Esophagus squamous epithelium (tissue), 5 donors: ENCODE data around the gene VPS50. TPM values are rescaled to one million over a fixed set of nuclear protein-coding genes. Genes with fewer than 3 reads are reported as not detected.

Source experiments
- DNase-seq: peaks from one replicate; lab custom pipeline; 2025; lab: John Stamatoyannopoulos, UW
- H3K27ac ChIP-seq, 4 donors: fragments of 200-600 bp; sonication (generic); one replicate each; pipeline ENCODE4 v1.5.1; 2016 to 2019; ENCODE audit warnings: mild to moderate bottlenecking in 1 of 4
- H3K27me3 ChIP-seq, 4 donors: fragments of 200-600 bp; sonication (generic); 1 replicate in 3 of 4; 2 replicates in 1 of 4; pipeline versions ENCODE4 v1.5.1 to v1.6.0; 2017 to 2021; ENCODE audit warnings: antibody characterized with exemption in 1 of 4
- H3K36me3 ChIP-seq, 3 donors: fragments of 200-600 bp; sonication (generic); one replicate each; pipeline ENCODE4 v1.5.1; 2016 to 2019
- H3K4me1 ChIP-seq, 3 donors: fragments of 200-600 bp; sonication (generic); one replicate each; pipeline ENCODE4 v1.5.1; 2017 to 2019
- H3K4me3 ChIP-seq, 4 donors: fragments of 200-600 bp; sonication (generic); 1 replicate in 3 of 4; 2 replicates in 1 of 4; pipeline ENCODE4 v1.5.1; 2016 to 2019; ENCODE audit warnings: mild to moderate bottlenecking in 2 of 4, moderate library complexity in 1 of 4
- H3K9me3 ChIP-seq, 3 donors: fragments of 200-600 bp; sonication (generic); one replicate each; pipeline ENCODE4 v1.5.1; 2016 to 2019
- CTCF ChIP-seq, 6 experiments: fragments of 450-650 bp in 4 of 6; fragments of 200-600 bp in 2 of 6; sonication (generic) in 2 of 6; IDR thresholded peaks; one replicate each; pipeline ENCODE4 v1.5.1; 2016 to 2019; ENCODE audit warnings: antibody characterized with exemption in 6 of 6, mild to moderate bottlenecking in 4 of 6, moderate library complexity in 4 of 6
- POLR2A ChIP-seq, 4 donors: fragments of 450-650 bp; IDR thresholded peaks; one replicate each; pipeline ENCODE4 v1.6.1; 2017; ENCODE audit warnings: antibody characterized with exemption in 4 of 4, mild to moderate bottlenecking in 4 of 4, moderate library complexity in 3 of 4
- WGBS, 2 donors: methylation state at CpG; one replicate each; pipeline ENCODE4 v1.1.5; 2018; 5-methylcytosine and 5-hydroxymethylcytosine counted together
- intact Hi-C: fragments of 100-400 bp; cut with DNase I; formaldehyde crosslinking; loops from one replicate; pipeline ENCODE4 v1.15.0; 2022
- total RNA-seq, 4 donors: library from RNA; depleted of rRNA; stranded (reverse); fragments of >200 nt; gene quantifications; one replicate each; pipeline ENCODE4 v1.1.0, GENCODE V29; 2016
- donor health status: DM: yes; HTN: yes; CAD: no.

The VPS50 gene
- total RNA-seq, 4 donors from 2014 or later, result 14.1 to 32.5 (median 28.1) TPM

DNA sequence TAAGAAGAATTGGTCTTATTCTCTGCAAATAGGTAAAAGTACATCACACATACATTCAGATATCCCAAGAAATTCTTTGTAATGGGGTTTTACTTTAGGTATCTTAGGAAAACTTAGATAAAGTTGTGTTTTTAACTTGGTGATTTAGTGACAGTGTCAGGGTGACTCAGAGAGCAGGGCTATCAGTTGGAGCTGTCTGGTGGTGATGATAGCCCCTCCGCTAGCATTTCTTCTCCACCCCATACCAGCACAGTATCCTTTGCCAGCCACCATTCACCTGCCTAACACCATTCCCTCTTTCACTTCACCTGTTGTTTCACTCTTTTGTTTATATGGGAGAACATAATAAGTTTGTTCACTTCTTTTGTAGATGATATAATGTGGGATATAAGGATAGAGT is 30.4 kb downstream of the VPS50 start:
- peaks cover 0 to 63% (median 0%) of the 10 kb centered on the region in 3 donors for H3K36me3 ChIP-seq
- H3K27me3 ChIP-seq, result no peaks in the 10 kb centered on the region
- 95 to 100% methylated on average over 1 of the region's 1 CpG for WGBS, 2 donors
- no peak overlapping the region for H3K27ac ChIP-seq
- no peaks in the 10 kb centered on the region for H3K4me1 ChIP-seq
- intact Hi-C loops, result no loop called here
- DNase-seq, result no peak
- H3K4me3 ChIP-seq, result no peak overlapping the region
- TF ChIP-seq POLR2A (IDR thresholded peaks at IDR 0.05) (no peak), CTCF (IDR thresholded peaks at IDR 0.05) (no peak)
- H3K9me3 ChIP-seq, result no peaks in the 10 kb centered on the region

- 72 to 81% methylated on average over 4 of the region's 4 CpGs for WGBS, 2 donors
- no peak overlapping the region for H3K27ac ChIP-seq
- H3K4me1 ChIP-seq, result no peaks in the 10 kb centered on the region
- H3K4me3 ChIP-seq, result no peak overlapping the region
- intact Hi-C loops, result no loop called here
- no peaks in the 10 kb centered on the region for H3K9me3 ChIP-seq
- DNase-seq, result no peak
- TF ChIP-seq CTCF (IDR thresholded peaks at IDR 0.05) (no peak), POLR2A (IDR thresholded peaks at IDR 0.05) (no peak)
- H3K36me3 ChIP-seq, result peaks cover 0 to 56% (median 0%) of the 10 kb centered on the region in 3 donors
- no peaks in the 10 kb centered on the region for H3K27me3 ChIP-seq
Observed at GRCh38 chr7:93265220-93265619, 33.1 kb downstream of the VPS50 start.

DNA sequence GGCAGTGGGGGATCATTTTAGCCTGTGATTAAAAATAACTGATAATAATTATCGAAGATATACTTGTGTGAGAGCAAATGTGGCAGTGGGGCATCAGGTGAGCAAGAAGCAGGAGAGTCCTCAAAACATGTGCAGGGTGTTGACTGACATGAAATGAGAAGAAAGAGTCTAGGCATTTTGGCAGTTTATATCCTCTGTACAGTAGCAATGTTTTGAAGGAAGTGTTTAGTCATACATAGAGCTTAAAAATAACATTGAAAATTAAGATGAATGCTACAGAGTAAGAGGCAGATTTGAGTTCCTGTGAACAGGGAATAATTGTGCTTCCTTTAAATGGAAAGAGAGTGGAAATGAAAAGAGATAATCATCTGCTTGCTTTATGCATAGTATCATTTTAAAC is 47.4 kb downstream of the VPS50 start:
- WGBS, 2 donors, result 86 to 90% methylated on average over 1 of the region's 1 CpG
- no peaks in the 10 kb centered on the region for H3K27me3 ChIP-seq
- no peak overlapping the region for H3K27ac ChIP-seq
- no peak for DNase-seq
- H3K4me1 ChIP-seq, result no peaks in the 10 kb centered on the region
- no peaks in the 10 kb centered on the region for H3K9me3 ChIP-seq
- H3K4me3 ChIP-seq, result no peak overlapping the region
- no peak for TF ChIP-seq POLR2A (IDR thresholded peaks at IDR 0.05)
- intact Hi-C loops, result no loop called here
- peaks cover 0 to 40% (median 0%) of the 10 kb centered on the region in 3 donors for H3K36me3 ChIP-seq

DNA sequence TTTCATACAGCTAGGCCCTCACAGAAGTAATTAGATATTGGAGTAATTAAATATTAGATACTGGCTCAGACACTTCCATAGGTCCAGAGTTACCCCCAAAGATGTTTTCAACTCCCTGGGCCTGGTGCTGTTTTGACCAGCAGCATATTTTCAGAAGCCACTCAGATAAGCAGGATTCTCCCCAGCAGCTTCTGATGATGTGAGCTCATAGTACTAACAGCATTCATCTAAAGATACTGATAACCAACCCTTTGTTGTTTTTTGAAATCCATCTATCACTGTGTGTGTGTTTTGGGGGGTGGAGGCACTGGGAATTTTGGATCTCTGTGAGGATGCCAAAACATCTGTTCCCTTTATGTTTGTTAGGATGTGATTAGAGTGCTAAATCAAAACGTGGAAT is 52.7 kb downstream of the VPS50 start:
- Histone ChIP-seq H3K4me1 (no peaks in the 10 kb centered on the region), H3K27me3 (no peaks in the 10 kb centered on the region), H3K27ac (no peak overlapping the region), H3K36me3 (peaks cover 0 to 18% (median 0%) of the 10 kb centered on the region in 3 donors), H3K9me3 (no peaks in the 10 kb centered on the region), H3K4me3 (no peak overlapping the region)
- no peak for DNase-seq
- intact Hi-C loops, result no loop called here
- TF ChIP-seq POLR2A (IDR thresholded peaks at IDR 0.05) (no peak), CTCF (IDR thresholded peaks at IDR 0.05) (no peak)
- 30 to 56% methylated on average over 1 of the region's 1 CpG for WGBS, 2 donors

DNA sequence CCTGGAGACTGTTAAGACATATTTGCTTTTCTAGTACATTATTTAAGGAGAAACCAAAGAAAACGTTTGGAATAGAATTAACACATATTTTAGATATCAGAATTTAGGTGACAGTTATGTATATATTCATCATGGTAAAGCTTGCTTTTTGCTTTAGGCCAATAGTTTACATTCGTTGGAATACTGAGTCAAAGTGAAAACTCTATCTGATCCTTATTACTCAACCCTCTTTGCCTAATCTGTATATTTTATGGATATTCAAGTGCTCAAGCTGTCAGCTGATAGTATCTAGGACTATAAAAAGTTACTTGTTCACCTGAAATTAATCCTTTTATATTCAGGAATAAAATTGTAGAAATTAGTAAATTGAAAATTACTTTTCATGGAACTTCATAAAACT is 61.1 kb downstream of the VPS50 start:
- no peak for DNase-seq
- no peaks in the 10 kb centered on the region for H3K4me1 ChIP-seq
- H3K36me3 ChIP-seq, result peaks cover 0 to 51% (median 0%) of the 10 kb centered on the region in 3 donors
- H3K9me3 ChIP-seq, result no peaks in the 10 kb centered on the region
- H3K27me3 ChIP-seq, result no peaks in the 10 kb centered on the region
- H3K27ac ChIP-seq, result no peak overlapping the region
- 61 to 70% methylated on average over 2 of the region's 2 CpGs for WGBS, 2 donors
- H3K4me3 ChIP-seq, result no peak overlapping the region
- intact Hi-C loops, result no loop called here
- TF ChIP-seq POLR2A (IDR thresholded peaks at IDR 0.05) (no peak), CTCF (IDR thresholded peaks at IDR 0.05) (no peak)

- no peak for TF ChIP-seq POLR2A (IDR thresholded peaks at IDR 0.05)
- TF ChIP-seq CTCF (IDR thresholded peaks at IDR 0.05), result no peak
- intact Hi-C loops, result no loop called here
Observed at GRCh38 chr7:93298206-93298605, 66.0 kb downstream of the VPS50 start.

More at GRCh38 chr7:93298206-93298605, 66.0 kb downstream of the VPS50 start:
- 100% methylated on average over 1 of the region's 1 CpG for WGBS, 2 donors
- peaks cover 0 to 70% (median 0%) of the 10 kb centered on the region in 3 donors for H3K36me3 ChIP-seq
- no peak overlapping the region for H3K4me3 ChIP-seq
- H3K9me3 ChIP-seq, result no peaks in the 10 kb centered on the region
- no peaks in the 10 kb centered on the region for H3K27me3 ChIP-seq
- H3K4me1 ChIP-seq, result no peaks in the 10 kb centered on the region
- no peak overlapping the region for H3K27ac ChIP-seq
- DNase-seq, result no peak
